Stimulated activated CD4-positive, alpha-beta T cell treated with anti-CD3 and anti-CD28 coated beads, Interleukin-2, amount 100 ng/mL, for 48 hours (primary cell): Measurements from ENCODE around the gene TBC1D20.
"Not testable (repeated sequence)": the region's sequence is repeated elsewhere in the genome, so short reads cannot be mapped to it uniquely, and the experiment has no call there.

Experiments
- DNase-seq, 2 donors: peaks; one replicate each; pipeline ENCODE4 v3.0.0-alpha.2; 2020

Gene TBC1D20

DNA sequence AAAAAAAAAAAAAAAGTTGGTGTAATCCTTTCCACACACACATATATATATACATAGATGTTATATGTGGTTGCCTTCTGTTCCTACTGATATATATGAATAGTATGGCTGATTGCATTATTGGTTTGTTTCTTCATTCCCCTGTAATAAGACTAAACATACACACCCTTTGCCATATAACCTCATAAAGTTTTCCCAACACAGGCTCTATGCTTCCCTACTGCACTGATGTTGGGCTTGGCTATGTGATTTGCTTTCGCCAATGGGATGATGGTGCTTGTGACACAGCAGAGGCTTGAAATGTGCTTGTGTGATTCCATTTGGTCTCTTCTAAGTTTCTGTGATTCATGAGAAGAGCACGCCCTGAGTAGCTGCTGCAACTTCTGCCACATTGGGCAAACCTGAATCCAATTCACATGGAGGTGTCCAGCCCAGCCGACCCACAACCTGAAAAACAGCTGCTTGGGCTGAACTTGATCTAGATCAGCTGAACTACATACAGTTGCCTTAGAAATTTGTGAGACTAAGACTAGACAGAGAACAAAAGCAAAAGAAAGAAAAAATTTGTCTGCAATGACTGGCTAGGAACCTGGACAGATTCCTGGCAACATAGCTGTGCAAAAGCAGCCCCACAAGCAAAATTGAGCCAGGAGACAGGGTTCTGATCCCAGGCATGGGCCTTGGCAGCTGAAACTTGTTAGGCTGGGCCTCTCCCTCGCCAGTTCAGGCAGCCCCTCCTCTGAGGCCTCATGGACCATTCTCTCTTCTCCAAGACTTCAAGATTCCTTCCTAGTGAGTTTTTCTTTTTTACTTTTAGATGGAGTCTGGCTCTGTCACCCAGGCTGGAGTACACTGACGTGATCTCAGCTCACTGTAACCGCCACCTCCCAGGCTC lies 13.4 kb upstream of the TBC1D20 start:
- no peak for DNase-seq

DNA sequence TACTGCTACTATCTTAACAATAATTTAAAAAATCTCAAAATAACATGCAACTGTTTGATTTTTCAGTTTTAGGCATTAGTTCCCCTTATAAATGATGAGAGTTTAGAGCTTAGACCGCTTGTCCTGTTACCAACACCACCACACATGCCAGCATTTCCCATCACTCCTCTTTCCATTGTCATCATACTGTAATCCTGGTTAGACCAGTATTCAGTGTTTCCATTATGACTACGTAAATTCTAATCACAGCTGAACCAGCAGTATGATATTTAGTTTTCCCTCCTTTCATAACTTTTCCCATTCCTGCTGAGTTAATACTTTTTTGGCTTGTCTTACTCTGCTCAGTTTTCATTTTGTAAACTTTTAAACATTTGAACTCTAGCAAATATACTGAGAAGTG lies 12.2 kb upstream of the TBC1D20 start:
- DNase-seq, result no peak

DNA sequence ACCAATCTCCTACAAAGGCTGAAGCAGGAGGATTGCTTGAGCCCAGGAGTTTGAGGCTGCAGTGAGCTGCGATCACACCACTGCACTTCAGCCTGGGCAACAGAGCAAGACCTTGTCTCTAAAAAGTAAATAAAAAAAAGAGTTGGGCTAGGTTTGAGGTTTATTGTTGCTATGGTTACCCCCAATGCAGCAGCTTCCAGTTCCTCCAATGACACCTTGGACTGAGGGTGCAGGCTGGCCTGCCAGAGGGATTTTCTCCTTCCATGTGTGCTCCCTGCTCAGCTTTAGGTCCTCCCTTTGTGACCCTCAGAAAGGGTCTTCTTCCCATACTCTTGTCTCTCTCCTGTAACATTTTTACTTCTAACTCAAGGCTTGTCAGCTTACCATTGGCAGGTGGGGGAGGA lies 10.6 kb upstream of the TBC1D20 start:
- DNase-seq, result no peak

DNA sequence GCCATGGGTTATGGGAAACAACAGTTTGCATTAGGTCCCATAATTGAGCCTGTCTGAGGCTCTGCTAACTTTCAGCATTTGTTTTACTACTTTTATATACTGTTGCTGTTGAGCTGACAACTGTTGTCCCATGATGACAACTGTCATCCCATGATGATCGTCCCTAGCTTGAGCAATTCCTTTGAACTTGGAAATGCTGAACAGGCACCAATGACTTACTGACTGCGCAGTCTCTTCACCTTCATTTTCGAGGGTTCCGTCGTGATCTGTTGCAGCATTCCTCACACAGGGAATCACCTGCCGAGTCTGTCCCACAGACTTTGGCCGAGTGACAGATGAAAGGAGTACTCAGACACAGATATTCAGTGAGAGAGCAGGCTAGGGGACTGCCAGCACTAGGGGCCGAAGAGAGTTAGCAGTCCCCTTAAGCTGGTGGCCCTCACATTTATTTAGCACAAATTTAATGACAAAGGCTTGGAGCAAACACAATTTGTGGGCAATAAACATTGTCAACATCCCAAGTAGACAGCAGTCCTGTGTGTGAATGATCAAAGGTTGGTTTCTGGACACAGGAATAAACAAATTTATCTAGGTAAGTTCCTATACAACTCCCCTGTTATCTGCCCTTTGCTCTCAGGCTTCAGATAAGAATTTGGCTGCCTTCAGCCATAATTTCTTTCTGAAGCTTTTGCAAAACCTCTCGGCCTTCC lies 10.0 kb upstream of the TBC1D20 start:
- DNase-seq, result no peak

DNA sequence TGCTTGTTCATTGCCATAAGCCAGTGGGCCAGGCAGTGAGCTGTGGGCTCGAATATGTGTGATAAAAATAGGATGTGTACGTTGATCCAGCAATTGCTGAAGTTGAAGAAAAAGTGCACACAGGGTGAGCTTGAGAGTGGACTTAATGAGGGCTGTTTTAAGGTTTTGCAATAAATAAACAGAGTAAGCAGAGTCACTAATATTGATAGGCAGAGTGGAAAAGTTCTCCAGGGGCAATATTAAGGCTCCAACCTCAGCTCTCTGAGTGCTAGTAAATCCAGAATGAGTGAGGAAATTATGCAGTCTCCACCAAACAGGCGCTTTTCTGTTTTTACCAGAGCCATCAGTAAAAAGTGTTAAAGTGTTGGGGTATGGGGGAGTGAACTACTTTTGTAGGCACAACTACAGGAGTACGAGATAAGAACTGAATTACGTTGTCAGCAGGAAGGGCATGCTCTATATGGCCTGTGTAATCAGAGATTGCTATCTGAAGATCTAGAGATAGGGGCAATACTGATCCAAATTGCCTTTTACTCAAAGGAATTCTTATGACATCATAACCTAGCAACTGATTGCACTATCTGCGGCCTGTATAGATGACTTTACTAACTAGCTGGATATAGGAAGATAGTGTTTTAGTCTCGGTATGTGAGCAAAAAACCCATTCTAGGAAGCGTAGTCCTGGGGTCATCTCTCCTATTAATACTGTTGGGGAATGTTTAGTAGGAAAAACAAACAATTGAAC lies 7.6 kb upstream of the TBC1D20 start:
- DNase-seq, result no peak

DNA sequence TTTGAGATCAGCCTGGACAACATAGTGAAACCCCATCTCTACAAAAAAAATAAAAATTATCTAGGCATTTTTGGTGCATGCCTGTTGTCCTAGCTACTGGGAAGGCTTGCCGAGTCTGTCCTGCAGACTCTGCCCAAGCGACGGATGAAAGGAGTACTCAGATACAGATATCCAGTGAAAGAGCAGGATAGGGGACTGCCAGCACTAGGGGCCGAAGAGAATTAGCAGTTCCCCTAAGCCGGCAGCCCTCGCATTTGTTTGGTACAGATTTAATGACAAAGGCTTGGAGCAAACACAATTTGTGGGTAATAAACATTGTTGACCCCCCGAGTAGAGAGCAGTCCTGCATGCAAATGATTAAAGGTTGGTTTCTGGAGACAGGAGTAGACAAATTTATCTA lies 5.4 kb upstream of the TBC1D20 start:
- DNase-seq, result no peak

DNA sequence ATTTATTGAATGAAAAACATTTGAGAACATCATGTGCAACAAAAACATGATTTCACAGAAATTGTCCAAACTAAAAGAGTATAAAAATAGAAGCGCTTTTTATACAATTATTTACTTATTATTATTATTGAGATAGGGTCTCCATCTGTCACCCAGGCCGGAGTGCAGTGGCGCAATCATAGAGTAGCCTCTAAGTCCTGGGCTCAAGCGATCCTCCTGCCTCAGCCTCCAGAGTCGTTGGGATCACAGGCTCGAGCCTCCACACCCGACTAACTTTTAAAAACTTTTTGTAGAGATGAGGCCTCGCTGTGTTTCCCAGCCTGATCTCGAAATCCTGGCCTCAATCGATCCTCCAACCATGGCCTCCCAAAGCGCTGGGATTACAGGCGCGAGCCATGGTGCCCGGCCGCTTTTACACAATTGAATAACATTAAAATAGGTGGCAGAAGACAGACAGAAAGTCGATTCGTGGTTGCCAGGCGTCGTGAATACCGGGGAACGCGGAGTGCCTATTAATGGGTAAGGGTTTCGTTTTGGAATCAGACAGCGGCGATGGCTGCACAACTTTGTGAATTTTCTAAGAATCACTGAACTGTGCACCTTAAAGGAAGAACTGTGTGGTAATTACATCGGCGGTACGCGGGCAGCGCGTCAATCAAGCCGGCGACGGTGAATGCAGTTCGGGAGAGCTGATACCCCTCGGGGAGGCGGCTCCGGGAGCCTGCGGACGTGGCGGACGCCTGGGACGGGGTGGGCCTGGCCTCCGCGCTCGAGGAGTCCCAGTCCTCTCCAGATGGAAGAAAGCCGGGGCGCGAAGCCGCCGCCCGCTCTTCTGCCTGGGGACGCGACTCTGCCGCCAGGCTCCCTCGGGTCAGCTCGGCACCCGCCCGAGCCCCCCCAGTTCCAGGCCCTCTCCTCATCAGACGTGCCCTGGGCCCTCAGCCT lies 807 bp downstream of the TBC1D20 start:
- peak; percentile 42 to 43 for DNase-seq

DNA sequence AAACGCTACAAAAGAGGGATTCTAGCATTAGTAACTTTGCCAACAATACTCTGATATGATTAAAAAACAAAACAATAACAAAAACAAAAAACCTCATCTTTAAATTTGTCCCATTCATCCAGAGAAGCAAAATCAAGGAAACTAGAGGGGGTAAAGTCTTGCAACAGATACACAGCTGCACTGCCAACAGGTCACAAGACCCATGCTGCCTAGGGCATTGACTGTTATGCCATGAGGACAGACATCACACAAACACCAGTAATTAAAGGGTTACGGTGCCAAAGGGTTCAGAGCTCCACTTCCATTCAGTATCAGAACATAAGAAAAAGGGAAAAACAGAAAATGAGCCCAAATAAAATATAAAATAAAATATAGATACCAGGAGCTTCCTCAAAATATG lies 1.6 kb downstream of the TBC1D20 start:
- no peak for DNase-seq

DNA sequence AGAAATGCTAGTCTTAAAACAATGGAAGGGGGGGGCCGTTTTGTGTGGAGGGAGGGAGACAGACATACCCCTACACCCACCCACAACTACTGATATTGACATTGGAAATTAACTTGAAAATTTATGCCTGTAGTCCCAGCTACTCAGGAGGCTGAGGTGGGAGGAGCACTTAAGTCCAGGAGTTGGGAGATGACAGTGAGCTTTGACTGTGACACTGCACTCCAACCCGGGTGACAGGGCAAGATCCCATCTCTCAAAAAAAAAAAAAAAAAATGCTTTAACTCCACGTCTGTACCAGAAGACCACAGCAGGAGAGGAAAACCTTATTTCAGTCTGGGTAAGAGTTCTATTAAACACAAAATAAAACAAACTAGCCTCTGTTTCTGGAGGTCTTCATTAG lies 2.2 kb downstream of the TBC1D20 start:
- DNase-seq, result no peak

DNA sequence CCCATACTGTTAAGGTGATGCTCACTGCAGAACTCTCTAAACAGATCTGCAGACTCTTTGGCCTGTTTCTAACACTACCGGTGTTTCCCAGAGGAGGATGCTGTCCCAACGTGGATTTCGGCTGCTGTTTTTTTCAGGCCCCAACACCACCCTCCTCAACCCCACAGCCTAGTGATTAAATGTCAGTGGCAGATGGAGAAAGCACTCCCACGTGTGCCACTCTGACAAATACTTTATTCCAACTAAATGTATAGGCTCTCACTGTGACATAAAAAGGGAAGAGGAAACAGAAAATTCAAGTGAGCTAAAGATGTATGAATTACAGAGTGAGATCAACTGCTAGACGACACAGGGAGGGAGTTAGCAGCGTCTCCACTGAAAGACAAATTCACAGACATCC lies 3.6 kb downstream of the TBC1D20 start:
- no peak for DNase-seq

DNA sequence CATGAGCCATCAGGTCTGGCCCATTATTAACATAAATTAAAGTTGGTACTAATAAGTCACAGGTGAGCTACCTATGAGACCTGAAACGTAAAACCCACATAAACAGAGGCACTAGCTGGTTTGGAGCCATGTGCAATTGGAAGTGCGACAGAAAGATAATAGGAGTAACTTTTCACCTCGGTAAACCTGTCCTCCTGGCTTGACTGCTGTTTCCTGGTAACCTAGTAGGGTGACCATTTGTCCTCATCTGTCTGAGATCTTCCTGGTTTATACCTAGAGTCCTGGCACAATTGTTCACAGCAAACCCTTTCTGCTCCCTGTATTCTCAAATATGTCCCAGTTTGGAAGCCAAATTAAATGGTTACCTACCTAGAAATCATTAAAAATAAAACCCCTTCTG lies 7.4 kb downstream of the TBC1D20 start:
- no peak for DNase-seq

DNA sequence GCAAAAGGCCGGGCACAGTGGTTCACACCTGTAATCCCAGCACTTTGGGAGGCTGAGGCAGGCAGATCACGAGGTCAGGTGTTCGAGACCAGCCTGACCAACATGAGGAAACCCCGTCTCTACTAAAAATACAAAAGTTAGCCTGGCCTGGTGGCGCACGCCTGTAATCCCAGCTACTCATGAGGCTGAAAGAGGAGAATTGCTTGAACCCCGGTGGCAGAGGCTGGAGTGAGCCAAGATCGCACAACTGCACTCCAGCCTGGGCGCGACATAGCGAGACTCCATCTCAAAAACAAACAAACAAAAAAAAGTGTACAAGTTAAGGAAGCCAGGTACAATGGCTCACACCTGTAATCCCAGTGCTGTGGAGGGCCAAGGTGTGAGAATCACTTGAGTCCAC lies 10.3 kb downstream of the TBC1D20 start:
- DNase-seq, result not testable (repeated sequence)

DNA sequence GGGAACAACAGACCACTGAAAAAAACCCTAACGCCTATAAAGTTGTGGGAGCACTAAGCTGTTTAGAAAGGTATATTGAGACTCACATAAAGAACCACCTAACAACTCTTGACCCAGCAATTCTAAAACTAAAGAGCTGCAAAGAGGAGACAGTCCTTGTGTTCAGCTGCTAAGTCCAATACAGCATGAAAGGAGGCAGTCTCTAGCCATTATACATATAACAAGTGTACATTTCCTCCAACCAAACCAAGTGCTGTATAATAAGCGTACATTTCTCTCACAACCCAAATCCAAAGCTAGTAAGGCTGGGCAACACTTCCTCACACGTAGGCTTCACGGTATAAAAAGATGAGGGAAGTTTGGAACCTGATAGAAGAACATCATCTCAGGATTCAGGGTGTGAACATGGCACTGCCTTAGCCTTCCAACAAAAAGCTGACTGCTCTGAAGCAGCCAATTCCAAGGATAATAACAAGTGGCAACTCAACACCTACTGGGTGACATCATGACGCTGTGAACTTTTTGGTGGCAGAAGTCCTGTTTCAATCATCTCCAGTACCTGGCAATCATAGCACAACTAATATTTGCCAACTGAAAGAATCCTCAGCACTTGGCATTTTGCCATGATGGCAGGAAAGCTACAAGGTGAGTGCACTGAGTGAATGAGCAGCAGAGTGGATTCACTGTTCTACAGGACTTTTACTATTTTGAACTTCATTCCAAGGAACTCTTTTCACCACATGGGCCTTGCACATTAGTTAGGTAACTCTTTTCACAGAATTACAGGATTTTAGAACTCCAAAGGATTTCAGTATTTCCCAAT lies 16.6 kb downstream of the TBC1D20 start:
- DNase-seq, result no peak

DNA sequence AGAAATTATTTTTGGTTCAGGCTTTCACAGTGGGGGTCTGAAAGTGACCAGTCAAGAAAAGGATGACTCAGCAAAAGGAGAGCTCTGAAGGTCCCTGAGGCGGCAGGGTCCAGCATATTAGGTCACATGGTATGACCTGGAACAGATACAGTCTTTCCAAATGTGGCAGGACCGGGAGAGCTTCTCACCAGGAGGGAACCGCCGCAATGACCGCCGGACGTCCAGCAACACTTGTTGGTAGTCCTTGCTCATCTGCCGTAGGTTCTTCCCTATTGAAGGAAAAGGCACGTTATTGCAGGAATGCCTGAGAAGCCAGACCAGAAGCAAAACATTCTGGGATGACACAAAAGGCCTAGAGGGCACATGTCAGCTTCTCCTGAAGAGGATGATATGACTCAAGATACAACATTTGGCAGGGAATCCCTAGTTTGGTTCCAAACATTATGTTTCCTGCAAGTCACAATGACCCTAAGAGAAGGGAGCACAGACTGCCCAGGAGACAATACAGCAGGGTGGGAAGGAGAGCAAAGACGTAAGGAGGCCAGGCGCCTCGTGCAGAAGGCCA lies 17.4 kb downstream of the TBC1D20 start:
- no peak for DNase-seq

DNA sequence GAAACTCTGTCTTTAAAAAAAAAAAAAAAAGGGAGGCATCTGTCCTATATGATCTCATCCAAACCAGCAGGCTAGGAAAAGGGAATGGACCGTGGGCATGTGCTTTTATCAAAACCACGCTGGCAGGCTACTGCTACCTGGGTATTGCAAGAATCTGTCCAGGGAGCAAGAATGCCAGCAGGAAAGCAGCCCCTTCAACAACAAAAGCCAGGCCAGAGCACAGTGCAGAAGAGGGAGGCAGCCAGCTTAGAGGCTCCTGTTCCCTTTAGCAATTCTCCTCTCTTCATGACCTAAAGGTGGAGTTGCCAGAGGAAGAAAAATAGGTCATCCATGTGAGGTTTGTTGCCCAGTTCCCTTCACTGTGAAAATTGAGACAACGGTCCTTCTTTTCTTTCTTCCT lies 18.2 kb downstream of the TBC1D20 start:
- DNase-seq, result no peak

DNA sequence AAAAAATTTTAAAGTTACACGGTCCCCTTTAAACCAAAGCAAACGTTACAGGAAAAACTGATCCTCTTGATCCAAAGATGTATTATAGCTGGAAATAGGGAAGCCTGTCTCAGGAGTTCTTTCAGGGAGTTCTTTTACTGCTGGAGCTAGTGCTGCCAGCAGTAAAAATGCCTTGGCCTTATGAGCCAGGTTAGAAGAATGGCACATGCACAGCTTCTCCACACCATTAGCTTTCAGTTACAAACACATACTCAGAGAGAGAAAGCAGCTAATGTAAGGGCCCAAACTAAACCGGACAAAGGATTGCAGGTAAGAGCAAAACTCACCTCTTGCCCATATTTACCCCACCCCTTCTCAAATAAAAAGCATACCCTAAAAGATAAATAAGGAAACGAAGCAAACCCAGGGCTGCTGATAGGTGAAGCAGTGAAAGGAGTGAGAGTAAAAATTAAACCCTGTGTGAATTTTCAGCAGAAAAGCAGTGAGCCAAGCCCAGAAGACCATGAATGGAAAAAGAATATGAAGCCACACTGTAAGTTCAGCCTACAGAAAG lies 19.0 kb downstream of the TBC1D20 start:
- DNase-seq, result no peak

DNA sequence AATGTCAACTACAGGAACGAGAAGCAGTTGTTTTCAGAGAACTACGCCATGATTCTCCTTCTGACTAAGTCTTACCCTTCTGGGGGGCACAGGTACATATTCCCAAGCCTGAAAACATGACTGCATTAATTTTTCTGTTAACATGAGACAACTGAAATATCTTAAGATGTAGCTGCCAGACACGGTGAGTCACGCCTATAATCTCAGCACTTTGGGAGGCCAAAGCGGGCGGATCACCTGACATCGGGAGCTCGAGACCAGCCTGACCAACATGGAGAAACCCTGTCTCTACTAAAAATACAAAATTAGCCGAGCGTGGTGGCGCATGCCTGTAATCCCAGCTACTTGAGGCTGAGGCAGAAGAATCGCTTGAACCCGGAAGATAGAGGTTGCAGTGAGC lies 21.7 kb downstream of the TBC1D20 start:
- DNase-seq, result no peak

DNA sequence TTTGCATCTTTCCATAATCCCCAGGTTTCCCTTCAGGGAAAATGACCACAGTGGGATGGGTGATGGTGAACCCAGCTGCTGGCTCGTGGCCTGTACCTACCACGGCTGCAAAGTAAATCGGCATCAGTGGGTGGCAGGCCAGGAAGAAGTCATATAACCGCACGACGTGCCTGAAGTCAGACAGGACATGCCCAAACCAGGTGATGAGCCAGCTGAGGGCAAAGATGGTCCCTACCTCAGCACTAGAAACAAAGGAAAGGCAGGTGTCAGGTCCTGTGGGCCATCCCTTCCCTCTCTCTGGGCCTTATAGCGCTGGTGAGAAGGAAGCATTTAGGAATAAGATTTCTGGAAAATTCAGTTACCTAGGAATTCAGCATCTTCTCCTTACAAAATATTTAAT lies 22.2 kb downstream of the TBC1D20 start:
- no peak for DNase-seq

DNA sequence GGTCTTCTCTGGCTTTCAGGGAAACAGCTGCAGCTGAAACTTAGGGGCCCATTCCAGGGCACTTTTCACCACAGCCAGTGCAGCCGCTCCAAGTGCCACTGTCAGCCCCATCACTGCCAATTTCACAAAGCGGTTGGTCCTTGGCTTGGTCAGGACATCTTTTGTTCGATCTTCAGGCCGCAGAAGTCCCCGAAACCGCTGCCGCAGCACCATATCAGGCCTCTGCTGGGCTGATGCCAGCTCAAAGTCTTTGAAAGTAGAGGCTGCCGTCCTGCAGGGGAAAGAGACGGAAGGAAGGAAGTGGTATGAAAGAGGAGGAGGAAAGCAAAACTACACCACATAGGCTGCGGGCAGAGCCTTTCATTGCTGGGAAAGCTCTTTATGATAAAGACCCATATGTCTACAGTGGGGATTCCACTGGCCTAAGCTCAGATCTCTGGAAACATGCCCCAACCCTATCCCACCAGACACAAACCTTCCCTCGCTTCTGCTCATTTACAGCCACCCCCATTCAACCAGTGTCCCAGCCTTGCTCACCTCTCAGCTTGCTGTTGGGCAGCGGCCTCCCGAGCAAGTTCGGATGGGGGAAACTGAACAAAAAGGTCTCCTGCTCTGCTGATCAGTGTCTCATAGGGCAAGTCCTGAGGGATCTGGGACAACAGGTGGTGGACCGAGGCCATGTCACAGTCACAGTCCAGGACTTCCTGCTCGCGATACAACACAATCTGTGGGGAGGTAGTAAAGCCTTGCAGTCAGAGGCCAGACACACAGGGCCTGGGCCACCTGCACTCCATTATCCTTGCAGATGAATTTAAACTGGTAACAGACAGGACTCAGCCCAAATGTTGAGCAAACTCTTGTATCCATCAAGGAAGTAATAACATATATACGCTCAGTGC lies 23.5 kb downstream of the TBC1D20 start:
- peak; percentile 28 to 41 for DNase-seq
